OCI-LY3 (cell line): ENCODE measurements around the gene TP63.

ENCODE experiments used
- H2AFZ ChIP-seq: fragments of 200-600, 300-600 bp; shearing (Covaris generic); 2 replicates; pipeline ENCODE4 v1.6.0; 2014; ENCODE audit warnings: antibody characterized with exemption, low read depth, low read length
- H3K27ac ChIP-seq: fragments of 200-600, 300-600 bp; sonication (generic); 2 replicates; pipeline ENCODE4 v1.5.1; 2014; ENCODE audit warnings: mild to moderate bottlenecking, low read length, moderate library complexity, mixed read lengths
- H3K27me3 ChIP-seq: fragments of 200-600, 300-600 bp; sonication (generic); 2 replicates; pipeline ENCODE4 v1.6.1; 2014; ENCODE audit warnings: low read depth, low read length, mixed read lengths
- H3K36me3 ChIP-seq: fragments of 200-600, 300-600 bp; sonication (generic); replicated peaks from 2 replicates; pipeline ENCODE3; 2014; ENCODE audit warnings: low read depth, low read length, mixed read lengths
- H3K4me1 ChIP-seq: fragments of 300-600, 200-600 bp; sonication (generic); 2 replicates; pipeline ENCODE4 v1.6.1; 2014; ENCODE audit warnings: low read length, mixed read lengths
- H3K4me2 ChIP-seq: fragments of 200-600, 300-600 bp; sonication (generic); 2 replicates; pipeline ENCODE4 v1.6.1; 2014; ENCODE audit warnings: low read length, mixed read lengths
- H3K4me3 ChIP-seq: fragments of 300-600, 200-600 bp; sonication (generic); 2 replicates; pipeline ENCODE4 v1.5.1; 2014; ENCODE audit warnings: antibody characterized with exemption, mild to moderate bottlenecking, low read length, moderate library complexity
- H3K79me2 ChIP-seq: fragments of 300-600, 200-600 bp; shearing (Covaris generic); 2 replicates; pipeline ENCODE4 v1.6.1; 2014; ENCODE audit warnings: mild to moderate bottlenecking, low read length, mixed read lengths
- H3K9ac ChIP-seq: fragments of 300-600, 200-600 bp; shearing (Covaris generic); 2 replicates; pipeline ENCODE4 v1.6.0; 2014; ENCODE audit warnings: mild to moderate bottlenecking, low read length, moderate library complexity
- H3K9me3 ChIP-seq: fragments of 200-600, 300-600 bp; shearing (Covaris generic); 2 replicates; pipeline ENCODE4 v1.6.1; 2014; ENCODE audit warnings: low read length, mixed read lengths; ENCODE audit not compliant: insufficient read depth
- H4K20me1 ChIP-seq: fragments of 200-600, 300-600 bp; sonication (generic); 2 replicates; pipeline ENCODE4 v1.6.1; 2016; ENCODE audit warnings: low read length, mixed read lengths; ENCODE audit not compliant: insufficient read depth
- EZH2phosphoT487 ChIP-seq: fragments of 200-600 bp; shearing (Covaris generic); IDR thresholded peaks from 2 replicates; pipeline ENCODE4 v1.6.1; 2018; ENCODE audit warnings: antibody characterized with exemption, mixed run types, low read depth
- TF ChIP-seq, protein P1 (sequence below): fragments of 200-600, 300-600 bp; sonication (generic); IDR thresholded peaks from 2 replicates; pipeline ENCODE4 v1.5.1; 2014; ENCODE audit warnings: antibody characterized with exemption, low read length, low read depth

The TP63 gene

DNA sequence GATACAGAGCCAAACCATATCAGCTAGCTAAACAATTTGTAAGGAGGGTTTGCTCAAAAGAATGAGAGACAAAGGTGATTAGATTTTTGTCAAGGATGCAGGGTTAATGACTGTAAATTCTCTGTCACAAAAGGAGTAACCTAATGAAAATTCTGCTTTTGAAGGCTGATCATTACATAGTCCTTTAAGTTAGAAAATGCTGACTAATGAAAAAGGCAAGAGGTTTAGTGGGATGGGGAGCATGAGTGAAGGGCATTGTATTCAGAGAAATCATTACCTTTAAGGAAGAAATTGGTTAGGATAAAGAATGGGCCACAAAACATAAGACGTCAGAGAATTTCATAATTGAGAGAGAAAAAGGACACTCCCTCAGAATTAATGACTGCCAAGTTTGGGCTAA lies 97.7 kb downstream of the TP63 start:
- Histone ChIP-seq H3K4me2 (no peak overlapping the region), H3K4me1 (peaks cover 34% of the 10 kb centered on the region), H3K4me3 (no peak overlapping the region), H3K79me2 (peaks cover 19% of the 10 kb centered on the region; the same call in 1 of the 2 replicates), H4K20me1 (peaks cover 29% of the 10 kb centered on the region; the same call in 1 of the 2 replicates), H3K27ac (no peak overlapping the region), H3K9ac (no peak overlapping the region), H3K27me3 (no peaks in the 10 kb centered on the region), H2AFZ (no peak overlapping the region), H3K36me3 (peaks cover 18% of the 10 kb centered on the region), H3K9me3 (no peaks in the 10 kb centered on the region)
- TF ChIP-seq EZH2phosphoT487 = no peak
- TF ChIP-seq, protein P1, sequence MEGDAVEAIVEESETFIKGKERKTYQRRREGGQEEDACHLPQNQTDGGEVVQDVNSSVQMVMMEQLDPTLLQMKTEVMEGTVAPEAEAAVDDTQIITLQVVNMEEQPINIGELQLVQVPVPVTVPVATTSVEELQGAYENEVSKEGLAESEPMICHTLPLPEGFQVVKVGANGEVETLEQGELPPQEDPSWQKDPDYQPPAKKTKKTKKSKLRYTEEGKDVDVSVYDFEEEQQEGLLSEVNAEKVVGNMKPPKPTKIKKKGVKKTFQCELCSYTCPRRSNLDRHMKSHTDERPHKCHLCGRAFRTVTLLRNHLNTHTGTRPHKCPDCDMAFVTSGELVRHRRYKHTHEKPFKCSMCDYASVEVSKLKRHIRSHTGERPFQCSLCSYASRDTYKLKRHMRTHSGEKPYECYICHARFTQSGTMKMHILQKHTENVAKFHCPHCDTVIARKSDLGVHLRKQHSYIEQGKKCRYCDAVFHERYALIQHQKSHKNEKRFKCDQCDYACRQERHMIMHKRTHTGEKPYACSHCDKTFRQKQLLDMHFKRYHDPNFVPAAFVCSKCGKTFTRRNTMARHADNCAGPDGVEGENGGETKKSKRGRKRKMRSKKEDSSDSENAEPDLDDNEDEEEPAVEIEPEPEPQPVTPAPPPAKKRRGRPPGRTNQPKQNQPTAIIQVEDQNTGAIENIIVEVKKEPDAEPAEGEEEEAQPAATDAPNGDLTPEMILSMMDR = no peak

DNA sequence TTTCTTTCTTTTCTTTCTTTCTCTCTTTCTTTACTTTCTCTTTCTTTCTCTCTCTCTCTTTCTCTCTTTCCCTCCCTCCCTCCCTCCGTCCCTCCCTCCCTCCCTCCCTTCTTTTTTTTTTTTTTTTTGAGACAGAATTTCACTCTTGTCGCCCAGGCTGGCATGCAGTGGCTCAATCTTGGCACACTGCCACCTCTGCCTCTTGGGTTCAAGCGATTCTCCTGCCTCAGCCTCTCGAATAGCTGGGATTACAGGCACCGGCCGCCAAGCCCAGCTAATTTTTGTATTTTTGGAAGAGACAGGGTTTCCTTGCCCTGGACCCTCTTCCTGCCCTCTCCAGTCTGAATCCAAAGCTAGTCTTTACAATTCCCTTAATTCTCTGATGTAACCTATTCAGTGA lies 102.9 kb downstream of the TP63 start:
- Histone ChIP-seq H3K4me2 (no peak overlapping the region), H3K79me2 (peaks cover 33% of the 10 kb centered on the region), H3K36me3 (peaks cover 43% of the 10 kb centered on the region), H4K20me1 (peaks cover 37% of the 10 kb centered on the region; the same call in 1 of the 2 replicates), H3K9me3 (no peaks in the 10 kb centered on the region), H3K27me3 (no peaks in the 10 kb centered on the region), H3K9ac (no peak overlapping the region), H2AFZ (no peak overlapping the region), H3K4me1 (peaks cover 47% of the 10 kb centered on the region), H3K27ac (no peak overlapping the region), H3K4me3 (no peak overlapping the region)
- TF ChIP-seq, protein P1 = no peak
- no peak for TF ChIP-seq EZH2phosphoT487

DNA sequence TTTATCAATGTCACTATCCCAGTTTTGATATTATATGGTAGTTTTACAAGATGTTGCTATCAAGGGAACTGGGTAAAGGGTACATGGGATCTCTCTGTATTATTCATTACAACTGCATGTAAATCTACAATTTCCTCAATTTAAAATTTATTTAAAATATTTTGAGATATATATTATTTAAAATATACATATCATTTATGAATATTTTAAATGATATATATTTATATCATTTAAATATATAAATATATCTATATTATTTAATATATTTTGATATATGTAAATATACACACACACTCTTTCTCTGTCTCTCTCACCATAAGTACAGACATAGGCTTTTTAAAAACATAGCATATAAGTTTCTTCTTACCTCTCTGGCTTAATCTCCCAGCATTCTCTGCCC lies 104.7 kb downstream of the TP63 start:
- no peak for TF ChIP-seq EZH2phosphoT487
- TF ChIP-seq, protein P1 = no peak
- Histone ChIP-seq H3K79me2 (peaks cover 28% of the 10 kb centered on the region), H3K9ac (no peak overlapping the region), H3K36me3 (peaks cover 55% of the 10 kb centered on the region), H4K20me1 (peaks cover 31% of the 10 kb centered on the region; the same call in 1 of the 2 replicates), H3K9me3 (no peaks in the 10 kb centered on the region), H3K27me3 (no peaks in the 10 kb centered on the region), H3K4me1 (peaks cover 53% of the 10 kb centered on the region), H3K27ac (no peak overlapping the region), H3K4me2 (no peak overlapping the region), H3K4me3 (no peak overlapping the region), H2AFZ (no peak overlapping the region)

DNA sequence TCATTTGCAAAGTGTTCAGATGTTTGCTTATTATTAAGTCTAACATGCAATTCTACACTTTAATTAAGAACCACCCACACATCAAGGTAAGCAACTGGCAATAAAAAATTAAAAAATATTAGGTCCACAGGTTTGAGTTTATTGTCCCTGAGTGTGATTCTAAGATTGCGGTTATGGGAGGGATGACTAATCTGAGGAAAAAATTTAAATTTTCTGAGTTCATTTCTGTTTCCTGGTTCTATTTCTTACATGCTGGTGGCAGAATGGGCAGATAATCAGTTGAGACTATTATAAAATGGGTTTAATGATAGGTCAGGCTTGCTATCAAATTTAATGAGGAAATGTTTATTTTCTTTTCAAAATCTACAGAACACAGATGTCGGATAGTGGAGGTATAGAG lies 105.9 kb downstream of the TP63 start:
- no peaks in the 10 kb centered on the region for H3K27me3 ChIP-seq
- H4K20me1 ChIP-seq = peaks cover 25% of the 10 kb centered on the region; the same call in 1 of the 2 replicates
- H3K9ac ChIP-seq = no peak overlapping the region
- H3K4me2 ChIP-seq = peak overlapping the region; percentile 73
- H3K36me3 ChIP-seq = peaks cover 60% of the 10 kb centered on the region
- no peak overlapping the region for H2AFZ ChIP-seq
- TF ChIP-seq, protein P1 = no peak
- TF ChIP-seq EZH2phosphoT487 = no peak
- peaks cover 28% of the 10 kb centered on the region for H3K79me2 ChIP-seq
- 0 out of 2 replicates have a peak overlapping the region, but pooled peaks have one; percentile 4 for H3K27ac ChIP-seq
- peaks cover 46% of the 10 kb centered on the region for H3K4me1 ChIP-seq
- peak overlapping the region; percentile 36 for H3K4me3 ChIP-seq
- H3K9me3 ChIP-seq = no peaks in the 10 kb centered on the region
